B cell (primary cell): Measurements from ENCODE around the gene HOXA10.

Source experiments
- EZH2 ChIP-seq: IDR thresholded peaks from 2 replicates; pipeline ENCODE4 v1.6.1; 2012; ENCODE audit warnings: borderline replicate concordance, low read depth, mild to moderate bottlenecking, moderate library complexity, low read length; ENCODE audit not compliant: insufficient read depth, poor library complexity, severe bottlenecking
- TF ChIP-seq, protein P1 (sequence below): fragments of 200-600 bp; IDR thresholded peaks from one replicate; pipeline ENCODE4 v1.8.0; 2022; ENCODE audit warnings: antibody characterized with exemption, mild to moderate bottlenecking

DNA sequence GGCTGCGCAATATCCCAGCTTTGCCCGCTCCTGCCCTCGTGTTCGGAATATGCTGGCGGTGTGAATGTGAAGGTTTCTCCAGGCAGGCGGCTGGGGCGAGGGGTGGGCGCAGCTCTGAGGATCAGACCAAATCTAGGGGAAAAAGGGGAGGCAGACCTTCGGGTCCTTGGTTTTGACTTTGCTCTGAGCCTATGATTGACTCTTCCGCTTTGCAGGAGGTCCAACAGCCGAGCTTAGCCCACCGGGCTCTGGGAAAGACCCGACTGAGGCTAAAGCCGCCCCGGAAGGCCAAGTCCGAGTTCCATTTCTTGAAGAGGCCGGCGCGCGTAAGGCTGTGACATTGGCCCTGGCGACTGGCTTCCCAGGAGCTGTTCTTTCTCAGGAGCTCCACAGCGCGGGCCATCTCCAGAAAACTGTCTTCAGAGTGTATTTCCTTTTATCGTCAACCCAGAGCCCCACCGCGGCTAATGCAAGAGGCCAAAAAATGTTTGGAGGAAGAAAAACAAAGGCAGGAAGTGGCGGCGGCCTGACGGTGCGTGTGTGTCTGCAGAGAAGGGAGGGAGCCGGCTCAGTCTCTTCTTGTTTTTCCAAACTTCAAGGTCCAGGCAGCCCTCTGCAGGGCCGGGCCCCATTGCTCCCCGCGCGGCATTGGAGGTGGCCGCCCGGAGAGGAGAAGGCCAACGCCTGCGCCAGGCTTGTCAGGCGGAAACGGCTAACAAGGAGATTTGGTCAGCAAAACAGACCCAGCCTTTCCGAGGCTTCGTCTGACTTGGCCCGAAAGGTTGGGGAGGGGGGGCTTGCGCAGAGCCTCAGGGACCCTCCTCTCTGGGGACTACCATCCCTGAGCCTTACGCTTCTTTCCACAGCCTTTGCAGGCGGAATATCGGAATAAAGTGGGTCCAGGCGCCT lies 14.5 kb upstream of the HOXA10 start:
- TF ChIP-seq, protein P1, sequence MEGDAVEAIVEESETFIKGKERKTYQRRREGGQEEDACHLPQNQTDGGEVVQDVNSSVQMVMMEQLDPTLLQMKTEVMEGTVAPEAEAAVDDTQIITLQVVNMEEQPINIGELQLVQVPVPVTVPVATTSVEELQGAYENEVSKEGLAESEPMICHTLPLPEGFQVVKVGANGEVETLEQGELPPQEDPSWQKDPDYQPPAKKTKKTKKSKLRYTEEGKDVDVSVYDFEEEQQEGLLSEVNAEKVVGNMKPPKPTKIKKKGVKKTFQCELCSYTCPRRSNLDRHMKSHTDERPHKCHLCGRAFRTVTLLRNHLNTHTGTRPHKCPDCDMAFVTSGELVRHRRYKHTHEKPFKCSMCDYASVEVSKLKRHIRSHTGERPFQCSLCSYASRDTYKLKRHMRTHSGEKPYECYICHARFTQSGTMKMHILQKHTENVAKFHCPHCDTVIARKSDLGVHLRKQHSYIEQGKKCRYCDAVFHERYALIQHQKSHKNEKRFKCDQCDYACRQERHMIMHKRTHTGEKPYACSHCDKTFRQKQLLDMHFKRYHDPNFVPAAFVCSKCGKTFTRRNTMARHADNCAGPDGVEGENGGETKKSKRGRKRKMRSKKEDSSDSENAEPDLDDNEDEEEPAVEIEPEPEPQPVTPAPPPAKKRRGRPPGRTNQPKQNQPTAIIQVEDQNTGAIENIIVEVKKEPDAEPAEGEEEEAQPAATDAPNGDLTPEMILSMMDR, result no peak
- TF ChIP-seq EZH2, result no peak
